WTC11 (cell line): ENCODE results near the gene PTX4. TPM values are rescaled to one million over a fixed set of nuclear protein-coding genes. Genes with fewer than 3 reads are reported as not detected.

Experiments used
- ATAC-seq: fragments of 200-7000 bp; cut with Tn5 transposase; 2 replicates; pipeline ENCODE4 v1.10.0; 2021; ENCODE audit warnings: mild to moderate bottlenecking, moderate library complexity
- CTCF ChIA-PET: fragments of 300-600 bp; sonication (Branson Sonifier 250); formaldehyde crosslinking; loops from one replicate; lab custom pipeline; 2021; ENCODE audit warnings: antibody characterized with exemption; lab: Charles Lee
- POLR2A ChIA-PET: fragments of 350-600 bp; sonication (Branson Sonifier 250); formaldehyde crosslinking; loops from one replicate; lab custom pipeline; 2021; ENCODE audit warnings: antibody characterized with exemption; lab: Charles Lee
- DNase-seq: peaks from one replicate; pipeline ENCODE4 v3.0.0; 2021; ENCODE audit warnings: low spot score
- H3K27ac Mint-ChIP-seq: 2 replicates; pipeline ENCODE4 v1.8.0; 2021; ENCODE audit warnings: mixed read lengths
- H3K27me3 Mint-ChIP-seq: 2 replicates; pipeline ENCODE4 v1.8.0; 2021; ENCODE audit warnings: low read depth, mild to moderate bottlenecking, moderate library complexity, mixed read lengths
- H3K36me3 Mint-ChIP-seq: 2 replicates; pipeline ENCODE4 v1.8.0; 2021; ENCODE audit warnings: mixed read lengths
- H3K4me1 Mint-ChIP-seq: 2 replicates; pipeline ENCODE4 v1.8.0; 2022; ENCODE audit warnings: mixed read lengths
- H3K4me3 Mint-ChIP-seq: 2 replicates; pipeline ENCODE4 v1.8.0; 2021; ENCODE audit warnings: mild to moderate bottlenecking, moderate library complexity, mixed read lengths
- H3K9me3 Mint-ChIP-seq: 2 replicates; pipeline ENCODE4 v1.8.0; 2021; ENCODE audit warnings: mixed read lengths
- ETV6 ChIP-seq: sonication (generic); formaldehyde crosslinking; IDR thresholded peaks from 2 replicates; pipeline ENCODE4 v1.8.1; 2022; ENCODE audit warnings: mild to moderate bottlenecking, missing genetic modification reagents
- GRHL2 ChIP-seq: fragments of 250-450 bp; sonication (Bioruptor Pico); IDR thresholded peaks from 2 replicates; pipeline ENCODE4 v1.8.0; 2022; ENCODE audit warnings: mild to moderate bottlenecking, moderate library complexity; ENCODE audit not compliant: insufficient replicate concordance, severe bottlenecking
- IRF2 ChIP-seq: sonication (generic); formaldehyde crosslinking; IDR thresholded peaks from 2 replicates; pipeline ENCODE4 v1.8.0; 2022; ENCODE audit warnings: low read depth, missing genetic modification reagents, borderline replicate concordance
- KAT7 ChIP-seq: sonication (generic); formaldehyde crosslinking; IDR thresholded peaks from 2 replicates; pipeline ENCODE4 v1.8.1; 2023; ENCODE audit warnings: missing genetic modification reagents, mild to moderate bottlenecking, borderline replicate concordance
- NR1H2 ChIP-seq: sonication (generic); formaldehyde crosslinking; IDR thresholded peaks from 2 replicates; pipeline ENCODE4 v1.9.0; 2021; ENCODE audit warnings: mild to moderate bottlenecking, moderate library complexity, missing genetic modification reagents
- NR2C2 ChIP-seq: sonication (generic); formaldehyde crosslinking; IDR thresholded peaks from 2 replicates; pipeline ENCODE4 v1.8.0; 2022; ENCODE audit warnings: mild to moderate bottlenecking, missing genetic modification reagents
- RORB ChIP-seq: fragments of 250-450 bp; sonication (Bioruptor Pico); IDR thresholded peaks from 2 replicates; pipeline ENCODE4 v1.9.0; 2021; ENCODE audit warnings: mild to moderate bottlenecking
- total RNA-seq: library from RNA; stranded (reverse); gene quantifications from 3 replicates; pipeline ENCODE4 v1.2.3, GENCODE V29; 2021
- TF ChIP-seq, protein P1 (sequence below): sonication (generic); formaldehyde crosslinking; IDR thresholded peaks from 2 replicates; pipeline ENCODE4 v1.8.1; 2023; ENCODE audit warnings: mild to moderate bottlenecking, missing genetic modification reagents, borderline replicate concordance
- TF ChIP-seq, protein P2 (sequence below): sonication (generic); formaldehyde crosslinking; IDR thresholded peaks from 2 replicates; pipeline ENCODE4 v1.8.0; 2023; ENCODE audit warnings: missing genetic modification reagents, mild to moderate bottlenecking, borderline replicate concordance
- TF ChIP-seq, protein P3 (sequence below): sonication (generic); formaldehyde crosslinking; IDR thresholded peaks from 2 replicates; pipeline ENCODE4 v1.8.1; 2022; ENCODE audit warnings: missing genetic modification reagents, borderline replicate concordance
- TF ChIP-seq, protein P4 (sequence below): sonication (generic); formaldehyde crosslinking; IDR thresholded peaks from 2 replicates; pipeline ENCODE4 v1.8.0; 2023; ENCODE audit warnings: missing genetic modification reagents
- TF ChIP-seq, protein P5 (sequence below): sonication (generic); formaldehyde crosslinking; IDR thresholded peaks from 2 replicates; pipeline ENCODE4 v1.8.0; 2022; ENCODE audit warnings: mild to moderate bottlenecking, missing genetic modification reagents
- TF ChIP-seq, protein P6 (sequence below): fragments of 250-450 bp; sonication (Bioruptor Pico); IDR thresholded peaks from 2 replicates; pipeline ENCODE4 v1.9.0; 2021; ENCODE audit warnings: mild to moderate bottlenecking

PTX4 gene
- total RNA-seq, 1 experiment from 2014 or later, result 0.26 TPM

DNA sequence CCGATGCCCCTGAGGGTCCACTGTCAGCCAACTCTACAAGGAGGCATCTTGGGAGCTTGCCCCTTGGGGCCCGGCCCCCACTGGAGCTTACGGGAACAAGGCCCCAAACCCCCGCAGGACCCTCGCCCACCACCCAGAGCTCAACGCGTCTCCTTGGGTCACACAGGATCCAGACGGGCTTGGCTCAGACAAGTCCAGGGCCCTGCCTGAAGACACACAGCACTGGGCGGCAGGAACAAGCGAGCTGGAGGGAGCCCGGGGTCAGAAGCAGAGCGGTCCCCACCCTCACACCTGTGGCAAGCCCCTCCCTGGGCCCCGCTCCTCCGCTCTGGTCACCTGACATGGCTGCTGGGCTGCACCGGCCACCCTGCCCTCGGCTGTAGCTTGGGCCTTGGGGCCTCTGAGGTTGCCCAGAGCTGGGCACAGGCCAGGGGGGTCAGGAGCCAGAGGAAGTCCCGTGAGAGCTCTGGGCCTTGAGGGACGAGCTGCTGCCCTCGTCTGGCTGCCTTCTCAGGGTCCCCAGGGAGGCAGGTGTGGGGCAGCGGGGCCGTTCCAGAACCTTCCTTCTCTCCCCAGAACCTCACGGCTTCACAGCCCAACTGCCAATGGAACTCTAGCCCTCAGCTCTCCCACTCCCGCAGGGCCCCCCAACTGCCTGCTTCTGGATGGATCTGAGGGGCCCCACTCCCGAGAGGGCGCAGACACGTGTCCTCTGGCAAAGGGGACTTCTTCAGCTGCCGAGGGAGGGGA lies 44.6 kb downstream of the PTX4 start, which contains the start of gene CCDC154:
Gene CCDC154 (minus strand): TSS at position 577 of the 750 bp plus-strand sequence. CDS start 234 bp downstream, at position 343.
- ATAC-seq (no peak; the same call in 1 of the 2 replicates), DNase-seq (no peak)
- H3K9me3 Mint-ChIP-seq, result no peaks in the 10 kb centered on the region
- H3K27me3 Mint-ChIP-seq, result no peaks in the 10 kb centered on the region
- CTCF ChIA-PET, result interaction anchor here (0.7 to 1.9 kb wide), 5 partner anchors 17 to 280 kb away, joined by 3 to 10 read pairs (median 3); partner anchors contain the start of gene UQCC4
- POLR2A ChIA-PET, result no interaction called here
- no peak within 1 kb of the TSS for H3K27ac Mint-ChIP-seq
- no peak within 1 kb of the TSS for H3K4me3 Mint-ChIP-seq
- H3K36me3 Mint-ChIP-seq, result no peaks in the 10 kb centered on the region
- TF ChIP-seq GRHL2 (no peak), ETV6 (no peak), IRF2 (CRISPR knock-in tag) (no peak)
- no peaks in the 10 kb centered on the region for H3K4me1 Mint-ChIP-seq

DNA sequence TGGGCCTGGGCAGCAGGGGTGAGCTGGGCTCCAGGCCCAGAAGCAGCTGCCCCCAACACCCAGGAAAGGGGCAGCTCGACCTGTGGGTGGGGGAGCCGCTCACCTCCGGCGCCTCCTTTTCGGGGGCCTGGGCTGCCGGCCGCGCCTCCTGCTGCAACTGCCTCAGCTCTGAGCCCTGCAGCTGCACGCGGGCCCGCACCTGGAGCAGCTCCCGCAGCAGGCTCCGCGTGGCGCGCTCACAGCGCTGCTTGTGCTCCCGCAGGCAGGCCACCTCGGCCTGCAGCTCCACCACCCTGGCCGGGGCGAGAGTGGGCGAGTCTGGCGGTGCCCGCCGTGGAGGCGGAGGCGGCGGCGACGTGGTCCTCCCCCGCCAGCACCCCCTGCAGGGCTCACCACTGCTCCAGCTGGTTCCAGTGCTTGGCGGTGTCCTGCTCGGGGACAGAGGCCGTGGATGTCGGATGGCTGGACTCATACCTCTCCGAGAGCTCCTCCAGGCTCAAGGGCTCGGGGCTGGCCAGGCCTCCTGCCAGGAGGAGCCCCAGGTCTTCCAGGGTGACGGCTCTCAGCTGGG lies 45.3 kb downstream of the PTX4 start:
- Mint-ChIP-seq H3K27ac (no peak overlapping the region), H3K36me3 (no peaks in the 10 kb centered on the region), H3K9me3 (no peaks in the 10 kb centered on the region), H3K27me3 (no peaks in the 10 kb centered on the region), H3K4me3 (no peak overlapping the region), H3K4me1 (no peaks in the 10 kb centered on the region)
- ATAC-seq (peak; percentile 11; the same call in 1 of the 2 replicates), DNase-seq (no peak)
- TF ChIP-seq, protein P1, sequence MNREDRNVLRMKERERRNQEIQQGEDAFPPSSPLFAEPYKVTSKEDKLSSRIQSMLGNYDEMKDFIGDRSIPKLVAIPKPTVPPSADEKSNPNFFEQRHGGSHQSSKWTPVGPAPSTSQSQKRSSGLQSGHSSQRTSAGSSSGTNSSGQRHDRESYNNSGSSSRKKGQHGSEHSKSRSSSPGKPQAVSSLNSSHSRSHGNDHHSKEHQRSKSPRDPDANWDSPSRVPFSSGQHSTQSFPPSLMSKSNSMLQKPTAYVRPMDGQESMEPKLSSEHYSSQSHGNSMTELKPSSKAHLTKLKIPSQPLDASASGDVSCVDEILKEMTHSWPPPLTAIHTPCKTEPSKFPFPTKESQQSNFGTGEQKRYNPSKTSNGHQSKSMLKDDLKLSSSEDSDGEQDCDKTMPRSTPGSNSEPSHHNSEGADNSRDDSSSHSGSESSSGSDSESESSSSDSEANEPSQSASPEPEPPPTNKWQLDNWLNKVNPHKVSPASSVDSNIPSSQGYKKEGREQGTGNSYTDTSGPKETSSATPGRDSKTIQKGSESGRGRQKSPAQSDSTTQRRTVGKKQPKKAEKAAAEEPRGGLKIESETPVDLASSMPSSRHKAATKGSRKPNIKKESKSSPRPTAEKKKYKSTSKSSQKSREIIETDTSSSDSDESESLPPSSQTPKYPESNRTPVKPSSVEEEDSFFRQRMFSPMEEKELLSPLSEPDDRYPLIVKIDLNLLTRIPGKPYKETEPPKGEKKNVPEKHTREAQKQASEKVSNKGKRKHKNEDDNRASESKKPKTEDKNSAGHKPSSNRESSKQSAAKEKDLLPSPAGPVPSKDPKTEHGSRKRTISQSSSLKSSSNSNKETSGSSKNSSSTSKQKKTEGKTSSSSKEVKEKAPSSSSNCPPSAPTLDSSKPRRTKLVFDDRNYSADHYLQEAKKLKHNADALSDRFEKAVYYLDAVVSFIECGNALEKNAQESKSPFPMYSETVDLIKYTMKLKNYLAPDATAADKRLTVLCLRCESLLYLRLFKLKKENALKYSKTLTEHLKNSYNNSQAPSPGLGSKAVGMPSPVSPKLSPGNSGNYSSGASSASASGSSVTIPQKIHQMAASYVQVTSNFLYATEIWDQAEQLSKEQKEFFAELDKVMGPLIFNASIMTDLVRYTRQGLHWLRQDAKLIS, result no peak
- TF ChIP-seq, protein P2, sequence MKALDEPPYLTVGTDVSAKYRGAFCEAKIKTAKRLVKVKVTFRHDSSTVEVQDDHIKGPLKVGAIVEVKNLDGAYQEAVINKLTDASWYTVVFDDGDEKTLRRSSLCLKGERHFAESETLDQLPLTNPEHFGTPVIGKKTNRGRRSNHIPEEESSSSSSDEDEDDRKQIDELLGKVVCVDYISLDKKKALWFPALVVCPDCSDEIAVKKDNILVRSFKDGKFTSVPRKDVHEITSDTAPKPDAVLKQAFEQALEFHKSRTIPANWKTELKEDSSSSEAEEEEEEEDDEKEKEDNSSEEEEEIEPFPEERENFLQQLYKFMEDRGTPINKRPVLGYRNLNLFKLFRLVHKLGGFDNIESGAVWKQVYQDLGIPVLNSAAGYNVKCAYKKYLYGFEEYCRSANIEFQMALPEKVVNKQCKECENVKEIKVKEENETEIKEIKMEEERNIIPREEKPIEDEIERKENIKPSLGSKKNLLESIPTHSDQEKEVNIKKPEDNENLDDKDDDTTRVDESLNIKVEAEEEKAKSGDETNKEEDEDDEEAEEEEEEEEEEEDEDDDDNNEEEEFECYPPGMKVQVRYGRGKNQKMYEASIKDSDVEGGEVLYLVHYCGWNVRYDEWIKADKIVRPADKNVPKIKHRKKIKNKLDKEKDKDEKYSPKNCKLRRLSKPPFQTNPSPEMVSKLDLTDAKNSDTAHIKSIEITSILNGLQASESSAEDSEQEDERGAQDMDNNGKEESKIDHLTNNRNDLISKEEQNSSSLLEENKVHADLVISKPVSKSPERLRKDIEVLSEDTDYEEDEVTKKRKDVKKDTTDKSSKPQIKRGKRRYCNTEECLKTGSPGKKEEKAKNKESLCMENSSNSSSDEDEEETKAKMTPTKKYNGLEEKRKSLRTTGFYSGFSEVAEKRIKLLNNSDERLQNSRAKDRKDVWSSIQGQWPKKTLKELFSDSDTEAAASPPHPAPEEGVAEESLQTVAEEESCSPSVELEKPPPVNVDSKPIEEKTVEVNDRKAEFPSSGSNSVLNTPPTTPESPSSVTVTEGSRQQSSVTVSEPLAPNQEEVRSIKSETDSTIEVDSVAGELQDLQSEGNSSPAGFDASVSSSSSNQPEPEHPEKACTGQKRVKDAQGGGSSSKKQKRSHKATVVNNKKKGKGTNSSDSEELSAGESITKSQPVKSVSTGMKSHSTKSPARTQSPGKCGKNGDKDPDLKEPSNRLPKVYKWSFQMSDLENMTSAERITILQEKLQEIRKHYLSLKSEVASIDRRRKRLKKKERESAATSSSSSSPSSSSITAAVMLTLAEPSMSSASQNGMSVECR (CRISPR knock-in tag), result no peak
- TF ChIP-seq NR2C2 (no peak), NR1H2 (CRISPR knock-in tag) (no peak), KAT7 (CRISPR knock-in tag) (no peak), RORB (CRISPR knock-in tag) (no peak)
- TF ChIP-seq, protein P3, sequence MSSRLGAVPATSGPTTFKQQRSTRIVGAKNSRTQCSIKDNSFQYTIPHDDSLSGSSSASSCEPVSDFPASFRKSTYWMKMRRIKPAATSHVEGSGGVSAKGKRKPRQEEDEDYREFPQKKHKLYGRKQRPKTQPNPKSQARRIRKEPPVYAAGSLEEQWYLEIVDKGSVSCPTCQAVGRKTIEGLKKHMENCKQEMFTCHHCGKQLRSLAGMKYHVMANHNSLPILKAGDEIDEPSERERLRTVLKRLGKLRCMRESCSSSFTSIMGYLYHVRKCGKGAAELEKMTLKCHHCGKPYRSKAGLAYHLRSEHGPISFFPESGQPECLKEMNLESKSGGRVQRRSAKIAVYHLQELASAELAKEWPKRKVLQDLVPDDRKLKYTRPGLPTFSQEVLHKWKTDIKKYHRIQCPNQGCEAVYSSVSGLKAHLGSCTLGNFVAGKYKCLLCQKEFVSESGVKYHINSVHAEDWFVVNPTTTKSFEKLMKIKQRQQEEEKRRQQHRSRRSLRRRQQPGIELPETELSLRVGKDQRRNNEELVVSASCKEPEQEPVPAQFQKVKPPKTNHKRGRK (CRISPR knock-in tag), result no peak
- TF ChIP-seq, protein P4, sequence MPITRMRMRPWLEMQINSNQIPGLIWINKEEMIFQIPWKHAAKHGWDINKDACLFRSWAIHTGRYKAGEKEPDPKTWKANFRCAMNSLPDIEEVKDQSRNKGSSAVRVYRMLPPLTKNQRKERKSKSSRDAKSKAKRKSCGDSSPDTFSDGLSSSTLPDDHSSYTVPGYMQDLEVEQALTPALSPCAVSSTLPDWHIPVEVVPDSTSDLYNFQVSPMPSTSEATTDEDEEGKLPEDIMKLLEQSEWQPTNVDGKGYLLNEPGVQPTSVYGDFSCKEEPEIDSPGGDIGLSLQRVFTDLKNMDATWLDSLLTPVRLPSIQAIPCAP, result no peak
- TF ChIP-seq, protein P5, sequence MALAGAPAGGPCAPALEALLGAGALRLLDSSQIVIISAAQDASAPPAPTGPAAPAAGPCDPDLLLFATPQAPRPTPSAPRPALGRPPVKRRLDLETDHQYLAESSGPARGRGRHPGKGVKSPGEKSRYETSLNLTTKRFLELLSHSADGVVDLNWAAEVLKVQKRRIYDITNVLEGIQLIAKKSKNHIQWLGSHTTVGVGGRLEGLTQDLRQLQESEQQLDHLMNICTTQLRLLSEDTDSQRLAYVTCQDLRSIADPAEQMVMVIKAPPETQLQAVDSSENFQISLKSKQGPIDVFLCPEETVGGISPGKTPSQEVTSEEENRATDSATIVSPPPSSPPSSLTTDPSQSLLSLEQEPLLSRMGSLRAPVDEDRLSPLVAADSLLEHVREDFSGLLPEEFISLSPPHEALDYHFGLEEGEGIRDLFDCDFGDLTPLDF (CRISPR knock-in tag), result no peak
- TF ChIP-seq, protein P6, sequence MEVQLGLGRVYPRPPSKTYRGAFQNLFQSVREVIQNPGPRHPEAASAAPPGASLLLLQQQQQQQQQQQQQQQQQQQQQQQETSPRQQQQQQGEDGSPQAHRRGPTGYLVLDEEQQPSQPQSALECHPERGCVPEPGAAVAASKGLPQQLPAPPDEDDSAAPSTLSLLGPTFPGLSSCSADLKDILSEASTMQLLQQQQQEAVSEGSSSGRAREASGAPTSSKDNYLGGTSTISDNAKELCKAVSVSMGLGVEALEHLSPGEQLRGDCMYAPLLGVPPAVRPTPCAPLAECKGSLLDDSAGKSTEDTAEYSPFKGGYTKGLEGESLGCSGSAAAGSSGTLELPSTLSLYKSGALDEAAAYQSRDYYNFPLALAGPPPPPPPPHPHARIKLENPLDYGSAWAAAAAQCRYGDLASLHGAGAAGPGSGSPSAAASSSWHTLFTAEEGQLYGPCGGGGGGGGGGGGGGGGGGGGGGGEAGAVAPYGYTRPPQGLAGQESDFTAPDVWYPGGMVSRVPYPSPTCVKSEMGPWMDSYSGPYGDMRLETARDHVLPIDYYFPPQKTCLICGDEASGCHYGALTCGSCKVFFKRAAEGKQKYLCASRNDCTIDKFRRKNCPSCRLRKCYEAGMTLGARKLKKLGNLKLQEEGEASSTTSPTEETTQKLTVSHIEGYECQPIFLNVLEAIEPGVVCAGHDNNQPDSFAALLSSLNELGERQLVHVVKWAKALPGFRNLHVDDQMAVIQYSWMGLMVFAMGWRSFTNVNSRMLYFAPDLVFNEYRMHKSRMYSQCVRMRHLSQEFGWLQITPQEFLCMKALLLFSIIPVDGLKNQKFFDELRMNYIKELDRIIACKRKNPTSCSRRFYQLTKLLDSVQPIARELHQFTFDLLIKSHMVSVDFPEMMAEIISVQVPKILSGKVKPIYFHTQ (CRISPR knock-in tag), result no peak
- POLR2A ChIA-PET, result no interaction called here
- CTCF ChIA-PET, result interaction anchor here (0.6 to 1.9 kb wide), 6 partner anchors 16 to 117 kb away, joined by 3 to 10 read pairs (median 3); partner anchors contain the start of gene UQCC4
